Smooth muscle cell of the umbilical artery (primary cell): ENCODE results near the gene C2CD3. TPM values are rescaled to one million over a fixed set of nuclear protein-coding genes. Genes with fewer than 3 reads are reported as not detected.

Source experiments
- total RNA-seq: library from RNA; depleted of rRNA; stranded (reverse); fragments of >200 nt; gene quantifications from 2 replicates; pipeline ENCODE4 v1.2.3, GENCODE V29; 2014

The C2CD3 gene
- total RNA-seq: 12.5 and 15.9 TPM in 2 replicates

GRCh38 chr11:74170694-74171629, at the start of gene C2CD3, which contains the start of gene PPME1:
Gene C2CD3 (minus strand): TSS chr11:74171002. CDS start chr11:74170792, 210 bp downstream.
Gene PPME1 (plus strand): TSS chr11:74171289. CDS start chr11:74171422, 133 bp downstream.

GRCh38 chr11:74008373-74009229, 162.2 kb downstream of the C2CD3 start, which contains the start of gene UCP3:
Gene UCP3 (minus strand): TSS chr11:74009085. CDS start chr11:74007042, 2,043 bp downstream.

GRCh38 chr11:73982595-73982989, 188.2 kb downstream of the C2CD3 start, which contains the start of gene UCP2:
Gene UCP2 (minus strand): TSS chr11:73982843. CDS start chr11:73978378, 4,465 bp downstream.

Other genes with a start within 250 kb of the C2CD3 start
- gene DNAJB13, start 220.0 kb downstream of the C2CD3 start, total RNA-seq: not detected in 2 replicates
- gene UCP2, start 188.2 kb downstream of the C2CD3 start, total RNA-seq: 0.30 and 2.7 TPM in 2 replicates
- 0.30 and 0.32 TPM in 2 replicates for gene UCP3, start 161.9 kb downstream of the C2CD3 start, total RNA-seq
- 30.0 and 40.6 TPM in 2 replicates for gene PPME1, start 287 bp upstream of the C2CD3 start, total RNA-seq
- 116 and 240 TPM in 2 replicates for gene P4HA3, start 140.6 kb upstream of the C2CD3 start, total RNA-seq
- gene PGM2L1, start 227.4 kb upstream of the C2CD3 start, total RNA-seq: 12.2 and 12.5 TPM in 2 replicates